ENCODE measurements around the gene ALPP.

ALPP gene

DNA sequence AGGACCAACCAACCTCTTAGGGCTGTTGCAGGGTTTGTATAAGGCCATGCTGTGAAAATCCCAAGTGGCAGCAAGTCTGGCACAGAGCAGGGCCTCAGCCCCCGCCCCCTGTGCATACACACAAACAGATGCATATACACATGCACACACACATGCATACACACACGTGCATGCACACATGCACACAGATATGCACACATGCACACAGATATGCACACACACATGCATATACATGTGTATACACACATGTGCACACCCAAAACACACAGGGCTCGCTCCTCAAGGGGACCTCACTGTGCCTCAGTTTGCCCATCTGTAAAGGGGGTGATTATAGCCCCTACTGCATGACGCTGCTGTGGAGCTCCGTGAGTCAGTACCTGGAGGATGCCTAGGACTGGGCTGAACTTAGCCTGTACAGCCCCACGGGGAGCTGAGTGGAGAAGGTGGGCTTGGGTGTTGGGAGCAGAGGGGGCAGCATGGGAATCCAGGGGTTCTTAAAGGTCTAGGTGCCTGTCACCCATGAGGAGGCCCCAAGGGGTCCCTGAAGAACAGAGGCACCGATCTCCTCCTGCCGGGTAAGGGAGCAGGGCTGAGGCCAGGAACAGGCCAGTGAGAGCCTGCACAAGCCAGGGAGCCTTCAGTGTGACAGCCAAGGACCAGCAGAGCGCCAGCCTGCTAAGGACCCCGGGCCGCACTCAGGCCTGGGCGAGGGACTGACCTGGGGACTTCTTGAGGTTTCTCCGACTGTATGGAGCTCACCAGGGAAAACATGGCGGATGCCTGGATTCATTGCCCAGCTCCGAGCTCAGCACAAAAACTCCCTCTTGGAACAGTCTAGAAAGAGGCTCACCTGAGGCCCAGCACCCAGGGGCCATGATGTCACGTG is 53.4 kb downstream of the ALPP start:
- no peak overlapping the region for H3K4me3 ChIP-seq (ENCODE audit: low read length)
- no peak for DNase-seq (ENCODE audit: low read depth)

More for the DNA sequence above, 53.4 kb downstream of the ALPP start:
- TF ChIP-seq, protein P1, sequence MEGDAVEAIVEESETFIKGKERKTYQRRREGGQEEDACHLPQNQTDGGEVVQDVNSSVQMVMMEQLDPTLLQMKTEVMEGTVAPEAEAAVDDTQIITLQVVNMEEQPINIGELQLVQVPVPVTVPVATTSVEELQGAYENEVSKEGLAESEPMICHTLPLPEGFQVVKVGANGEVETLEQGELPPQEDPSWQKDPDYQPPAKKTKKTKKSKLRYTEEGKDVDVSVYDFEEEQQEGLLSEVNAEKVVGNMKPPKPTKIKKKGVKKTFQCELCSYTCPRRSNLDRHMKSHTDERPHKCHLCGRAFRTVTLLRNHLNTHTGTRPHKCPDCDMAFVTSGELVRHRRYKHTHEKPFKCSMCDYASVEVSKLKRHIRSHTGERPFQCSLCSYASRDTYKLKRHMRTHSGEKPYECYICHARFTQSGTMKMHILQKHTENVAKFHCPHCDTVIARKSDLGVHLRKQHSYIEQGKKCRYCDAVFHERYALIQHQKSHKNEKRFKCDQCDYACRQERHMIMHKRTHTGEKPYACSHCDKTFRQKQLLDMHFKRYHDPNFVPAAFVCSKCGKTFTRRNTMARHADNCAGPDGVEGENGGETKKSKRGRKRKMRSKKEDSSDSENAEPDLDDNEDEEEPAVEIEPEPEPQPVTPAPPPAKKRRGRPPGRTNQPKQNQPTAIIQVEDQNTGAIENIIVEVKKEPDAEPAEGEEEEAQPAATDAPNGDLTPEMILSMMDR (conservative IDR thresholded peaks at IDR 0.05; ENCODE audit: low read length), result no peak
